Amniotic epithelial cell (primary cell): Measurements from ENCODE around the gene MUS81.

Experiments
- DNase-seq: peaks from one replicate; pipeline ENCODE4 v3.0.0-alpha.2; 2010; ENCODE audit warnings: low read depth

Gene MUS81

GRCh38 chr11:65861165-65861505 lies 902 bp downstream of the MUS81 start:
- no peak for DNase-seq

GRCh38 chr11:65861533-65862183 lies 1.4 kb downstream of the MUS81 start:
- DNase-seq: no peak

GRCh38 chr11:65862191-65862735 lies 2.0 kb downstream of the MUS81 start:
- no peak for DNase-seq

GRCh38 chr11:65862941-65863888 lies 3.0 kb downstream of the MUS81 start:
- DNase-seq: no peak

- no peak for DNase-seq
Observed at GRCh38 chr11:65863889-65864705, 3.9 kb downstream of the MUS81 start.

- no peak for DNase-seq
Observed at GRCh38 chr11:65864706-65865471, 4.7 kb downstream of the MUS81 start.

- DNase-seq: no peak
Observed at GRCh38 chr11:65865550-65866172, 5.4 kb downstream of the MUS81 start.

- no peak for DNase-seq
Observed at GRCh38 chr11:65866509-65867283, 6.5 kb downstream of the MUS81 start.

GRCh38 chr11:65867284-65868071 lies 7.2 kb downstream of the MUS81 start:
- no peak for DNase-seq

- no peak for DNase-seq
Observed at GRCh38 chr11:65868076-65868667, 7.9 kb downstream of the MUS81 start.

- DNase-seq: no peak
Observed at GRCh38 chr11:65868907-65869306, 8.7 kb downstream of the MUS81 start.

GRCh38 chr11:65869643-65870306 lies 9.5 kb downstream of the MUS81 start:
- DNase-seq: no peak

GRCh38 chr11:65870307-65870658 lies 10.1 kb downstream of the MUS81 start:
- DNase-seq: no peak

GRCh38 chr11:65870706-65871681 lies 10.8 kb downstream of the MUS81 start:
- DNase-seq: no peak

GRCh38 chr11:65871811-65872548 lies 11.7 kb downstream of the MUS81 start:
- peak; percentile 36 for DNase-seq

GRCh38 chr11:65872586-65873317 lies 12.5 kb downstream of the MUS81 start, which contains the start of gene EFEMP2:
Gene EFEMP2, minus strand, starts transcription at chr11:65872800. Its CDS starts 446 bp downstream, at chr11:65872354.
- no peak for DNase-seq
